Liver (tissue), 9 donors: Measurements from ENCODE around the gene MAMDC4. TPM values are rescaled to one million over a fixed set of nuclear protein-coding genes. Genes with fewer than 3 reads are reported as not detected.
A peak's percentile ranks its signal among the peaks of the same experiment; 100 is the strongest.
"Not testable (repeated sequence)": the region's sequence is repeated elsewhere in the genome, so short reads cannot be mapped to it uniquely, and the experiment has no call there.

Source experiments
- DNase-seq: peaks from one replicate; pipeline ENCODE4 v3.0.0-alpha.2; 2017; ENCODE audit warnings: low spot score
- H3K27ac ChIP-seq, 2 donors: one replicate each; pipeline ENCODE4 v1.7.0; 2013; ENCODE audit warnings: inconsistent platforms in 2 of 2, low read length in 2 of 2, control low read depth in 1 of 2, low read depth in 1 of 2, mild to moderate bottlenecking in 1 of 2
- H3K27me3 ChIP-seq, 4 donors: one replicate each; pipeline versions ENCODE4 v1.6.1 to v1.7.0; 2013; ENCODE audit warnings: low read length in 3 of 4, inconsistent platforms in 1 of 4, mild to moderate bottlenecking in 1 of 4, moderate library complexity in 1 of 4; ENCODE audit not compliant: control insufficient read depth in 4 of 4, insufficient read depth in 4 of 4
- H3K36me3 ChIP-seq, 4 donors: one replicate each; pipeline versions ENCODE4 v1.6.1 to v1.7.0; 2013; ENCODE audit warnings: low read length in 3 of 4, mild to moderate bottlenecking in 3 of 4, low read depth in 1 of 4, moderate library complexity in 1 of 4; ENCODE audit not compliant: control insufficient read depth in 4 of 4, insufficient read depth in 3 of 4
- H3K4me1 ChIP-seq, 4 donors: one replicate each; pipeline versions ENCODE4 v1.6.1 to v1.7.0; 2013; ENCODE audit warnings: low read length in 3 of 4, mild to moderate bottlenecking in 3 of 4, moderate library complexity in 1 of 4; ENCODE audit not compliant: control insufficient read depth in 4 of 4, insufficient read depth in 4 of 4
- H3K4me3 ChIP-seq, 3 donors: one replicate each; pipeline versions ENCODE4 v1.6.1 to v1.7.0; 2013; ENCODE audit warnings: low read length in 3 of 3, control low read depth in 1 of 3, low read depth in 1 of 3, mild to moderate bottlenecking in 1 of 3
- H3K9ac ChIP-seq, 2 donors: one replicate each; pipeline ENCODE4 v1.7.0; 2013; ENCODE audit warnings: low read length in 2 of 2, mild to moderate bottlenecking in 2 of 2, moderate library complexity in 2 of 2, control low read depth in 1 of 2, low read depth in 1 of 2
- H3K9me3 ChIP-seq, 4 donors: one replicate each; pipeline versions ENCODE4 v1.6.1 to v1.7.0; 2013; ENCODE audit warnings: low read length in 3 of 4; ENCODE audit not compliant: control insufficient read depth in 4 of 4
- RAD21 ChIP-seq, 2 donors: IDR thresholded peaks; 2 replicates each; pipeline ENCODE4 v1.6.1; 2016; ENCODE audit warnings: antibody characterized with exemption in 2 of 2, mild to moderate bottlenecking in 2 of 2
- WGBS: extraction: QIAGEN DNeasy Blood & Tissue Kit; methylation state at CpG from one replicate; pipeline ENCODE4 v1.1.7; 2013; 5-methylcytosine and 5-hydroxymethylcytosine counted together
- polyA plus RNA-seq, 2 donors: library from polyadenylated mRNA; stranded (reverse) in 1 of 2; unstranded in 1 of 2; fragments of 200-250 nt in 1 of 2; fragments of >200 nt in 1 of 2; fragmentation: Nextera tagmentation in 1 of 2; extraction: Ambion mirVana in 1 of 2; gene quantifications; one replicate each; pipeline versions ENCODE4 v1.2.1 to v1.2.3, GENCODE V29; 2013 to 2015
- total RNA-seq, 2 donors: library from RNA; depleted of rRNA; stranded (reverse); fragments of >200 nt; gene quantifications; one replicate each; pipeline ENCODE4 v1.2.3, GENCODE V29; 2014
- TF ChIP-seq, protein P1 (sequence below): fragments of 150-350 bp; IDR thresholded peaks from 2 replicates; pipeline ENCODE4 v1.5.1; 2017; ENCODE audit warnings: improper control_type of control experiment, low read depth, low read length; ENCODE audit not compliant: missing input control
- donor health status: healthy.
- donor health status: healthy.
- donor health status: healthy.
- donor health status: healthy.
- donor health status: healthy.

Gene MAMDC4
- total and polyA plus RNA-seq, 4 donors, result 2.4 to 8.1 (median 3.9) TPM

DNA sequence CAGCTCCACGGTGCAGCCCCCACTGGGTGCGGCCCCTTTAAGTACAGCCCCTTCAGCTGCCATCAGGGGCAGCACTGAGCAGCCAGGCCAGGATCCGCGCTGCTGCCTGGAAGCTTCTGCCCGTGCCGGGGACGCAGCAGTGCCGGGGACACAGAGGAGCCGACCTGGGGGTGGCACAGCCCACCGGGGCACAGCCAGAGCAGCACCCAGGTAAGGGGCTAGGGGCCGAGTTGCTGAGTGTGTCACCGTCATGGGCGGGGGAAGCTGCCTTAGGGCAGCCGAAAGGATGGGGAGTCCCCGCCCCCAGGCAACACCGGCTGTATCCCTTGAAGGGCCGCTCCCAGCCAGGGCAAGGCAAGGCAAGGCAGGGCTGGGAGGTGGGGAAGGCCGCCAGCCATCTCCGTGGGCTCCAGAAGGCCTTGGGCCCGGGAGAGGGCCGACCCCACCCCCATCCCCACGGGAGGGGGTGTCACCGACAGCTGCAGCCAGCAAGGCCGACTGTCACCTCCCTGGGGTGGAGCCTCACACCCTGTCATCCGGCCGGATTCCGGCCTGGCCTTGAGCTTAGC lies 9.7 kb upstream of the MAMDC4 start, which contains the start of gene AJM1:
Gene AJM1, plus strand, starts transcription at position 99 of the 569 bp plus-strand sequence. CDS start 1,937 bp downstream, outside the sequence.
- whole genome bisulfite sequencing, result 2% methylated on average over 26 of the region's 27 CpGs
- H3K4me1 ChIP-seq, result peaks cover 16 to 45% (median 37%) of the 10 kb centered on the region in 4 donors

DNA sequence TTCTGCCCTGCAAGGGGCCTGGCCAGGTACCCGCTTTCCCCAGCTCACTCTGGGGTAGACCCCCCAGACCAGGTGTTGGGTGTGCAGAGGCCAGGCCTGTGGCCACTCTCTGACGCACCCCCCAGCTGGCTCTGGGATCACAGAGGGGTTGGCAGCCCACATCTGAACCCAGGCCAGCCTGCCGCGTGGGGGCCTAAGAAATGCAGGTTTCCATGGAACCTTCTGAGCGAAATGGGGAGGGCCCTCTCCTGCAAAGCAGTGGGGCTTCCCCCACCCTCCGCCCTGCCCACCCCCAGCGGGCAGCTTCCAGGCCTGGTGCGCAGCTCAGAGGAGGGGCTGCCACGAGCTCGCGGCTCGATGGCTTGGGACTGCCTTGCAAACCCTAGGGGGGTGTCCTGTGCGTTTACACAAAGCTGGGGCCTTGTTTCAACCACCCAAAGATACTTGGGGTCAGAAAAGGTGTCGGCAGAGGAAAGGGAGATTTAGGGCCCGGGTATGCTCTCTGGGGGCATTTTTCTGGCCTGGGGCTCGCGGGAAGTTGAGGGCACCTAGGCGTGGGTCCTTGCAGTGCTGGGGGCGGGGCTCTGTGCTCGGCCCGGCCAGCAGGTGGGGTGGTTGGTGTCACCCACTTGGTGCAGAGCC lies 8.9 kb upstream of the MAMDC4 start:
- not testable (repeated sequence) for H3K4me3 ChIP-seq, H3K9ac ChIP-seq, H3K36me3 ChIP-seq, H3K27ac ChIP-seq, H3K27me3 ChIP-seq, H3K9me3 ChIP-seq, DNase-seq
- 22% methylated on average over 21 of the region's 21 CpGs for WGBS
- H3K4me1 ChIP-seq, result peaks cover 16 to 50% (median 42%) of the 10 kb centered on the region in 4 donors

More for the DNA sequence above, 9.7 kb upstream of the MAMDC4 start, which contains the start of gene AJM1:
- not testable (repeated sequence) for H3K9me3 ChIP-seq, H3K9ac ChIP-seq, H3K36me3 ChIP-seq, H3K27me3 ChIP-seq
- Histone ChIP-seq H3K4me3 (peak within 1 kb of the TSS in 1 of 3 donors; percentile 46), H3K27ac (peak within 1 kb of the TSS in 1 of 2 donors; percentile 40)
- peak; percentile 63 to 78 for TF ChIP-seq RAD21 (IDR thresholded peaks at IDR 0.05)
- TF ChIP-seq, protein P1, sequence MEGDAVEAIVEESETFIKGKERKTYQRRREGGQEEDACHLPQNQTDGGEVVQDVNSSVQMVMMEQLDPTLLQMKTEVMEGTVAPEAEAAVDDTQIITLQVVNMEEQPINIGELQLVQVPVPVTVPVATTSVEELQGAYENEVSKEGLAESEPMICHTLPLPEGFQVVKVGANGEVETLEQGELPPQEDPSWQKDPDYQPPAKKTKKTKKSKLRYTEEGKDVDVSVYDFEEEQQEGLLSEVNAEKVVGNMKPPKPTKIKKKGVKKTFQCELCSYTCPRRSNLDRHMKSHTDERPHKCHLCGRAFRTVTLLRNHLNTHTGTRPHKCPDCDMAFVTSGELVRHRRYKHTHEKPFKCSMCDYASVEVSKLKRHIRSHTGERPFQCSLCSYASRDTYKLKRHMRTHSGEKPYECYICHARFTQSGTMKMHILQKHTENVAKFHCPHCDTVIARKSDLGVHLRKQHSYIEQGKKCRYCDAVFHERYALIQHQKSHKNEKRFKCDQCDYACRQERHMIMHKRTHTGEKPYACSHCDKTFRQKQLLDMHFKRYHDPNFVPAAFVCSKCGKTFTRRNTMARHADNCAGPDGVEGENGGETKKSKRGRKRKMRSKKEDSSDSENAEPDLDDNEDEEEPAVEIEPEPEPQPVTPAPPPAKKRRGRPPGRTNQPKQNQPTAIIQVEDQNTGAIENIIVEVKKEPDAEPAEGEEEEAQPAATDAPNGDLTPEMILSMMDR, result peak; percentile 59
- peak; percentile 79 for DNase-seq

DNA sequence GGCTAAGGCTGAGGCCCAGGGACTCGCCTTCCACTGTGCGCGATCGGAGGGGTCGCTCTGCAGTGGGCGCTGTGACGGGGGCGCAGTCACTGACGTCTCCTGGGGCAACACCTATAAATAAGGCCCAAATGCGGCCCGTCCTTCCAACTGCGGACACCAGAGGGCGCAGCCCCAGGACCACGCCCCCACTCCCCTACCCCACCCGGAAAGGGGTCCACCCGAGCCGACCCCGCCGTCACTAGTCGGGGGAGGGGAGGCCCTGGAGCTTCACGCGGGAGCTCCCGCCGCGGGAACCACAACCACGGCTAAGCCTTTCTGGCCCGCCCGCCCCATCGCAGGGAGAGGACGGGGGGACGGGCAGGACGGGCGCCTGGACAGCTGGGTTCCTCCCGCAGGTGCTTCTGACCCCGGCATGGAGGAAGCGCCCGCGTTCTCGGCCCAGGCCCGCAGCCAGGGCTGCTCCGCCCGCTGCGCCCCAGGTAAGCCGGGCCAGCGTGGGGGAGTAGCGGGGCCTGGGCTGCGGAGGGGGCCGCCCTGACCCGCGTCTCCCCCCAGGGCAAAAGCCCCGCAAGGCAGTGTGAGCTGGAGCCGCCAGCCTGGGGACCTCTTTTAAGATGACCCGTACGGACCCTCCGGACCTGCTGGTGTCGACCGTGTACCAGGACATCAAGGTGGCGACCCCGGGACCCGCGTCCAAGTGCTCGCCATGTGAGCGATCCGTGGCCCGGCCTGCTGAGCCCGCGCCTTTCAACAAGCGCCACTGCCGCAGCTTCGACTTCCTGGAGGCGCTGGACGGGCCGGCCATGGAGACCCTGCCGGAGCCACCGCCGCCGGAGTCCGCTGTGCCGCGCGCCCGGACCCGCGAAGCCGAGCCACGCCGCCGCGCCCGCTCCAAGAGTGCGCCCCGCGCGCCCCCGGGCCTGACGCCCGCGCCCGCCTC lies 8.1 kb upstream of the MAMDC4 start:
- peaks cover 16 to 50% (median 43%) of the 10 kb centered on the region in 4 donors for H3K4me1 ChIP-seq
- DNase-seq, result peak; percentile 65
- 14% methylated on average over 99 of the region's 99 CpGs for whole genome bisulfite sequencing
- not testable (repeated sequence) for H3K27ac ChIP-seq, H3K36me3 ChIP-seq, H3K27me3 ChIP-seq, H3K4me3 ChIP-seq, H3K9ac ChIP-seq, H3K9me3 ChIP-seq
- peak; percentile 5 to 28 for TF ChIP-seq RAD21 (IDR thresholded peaks at IDR 0.05)
- TF ChIP-seq, protein P1, result peak; percentile 28
